ENCODE measurements around the gene ZNF222. TPM values are rescaled to one million over a fixed set of nuclear protein-coding genes. Genes with fewer than 3 reads are reported as not detected.

ZNF222 gene
- total RNA-seq, 1 donor from 2014 or later, result 1.7 TPM

DNA sequence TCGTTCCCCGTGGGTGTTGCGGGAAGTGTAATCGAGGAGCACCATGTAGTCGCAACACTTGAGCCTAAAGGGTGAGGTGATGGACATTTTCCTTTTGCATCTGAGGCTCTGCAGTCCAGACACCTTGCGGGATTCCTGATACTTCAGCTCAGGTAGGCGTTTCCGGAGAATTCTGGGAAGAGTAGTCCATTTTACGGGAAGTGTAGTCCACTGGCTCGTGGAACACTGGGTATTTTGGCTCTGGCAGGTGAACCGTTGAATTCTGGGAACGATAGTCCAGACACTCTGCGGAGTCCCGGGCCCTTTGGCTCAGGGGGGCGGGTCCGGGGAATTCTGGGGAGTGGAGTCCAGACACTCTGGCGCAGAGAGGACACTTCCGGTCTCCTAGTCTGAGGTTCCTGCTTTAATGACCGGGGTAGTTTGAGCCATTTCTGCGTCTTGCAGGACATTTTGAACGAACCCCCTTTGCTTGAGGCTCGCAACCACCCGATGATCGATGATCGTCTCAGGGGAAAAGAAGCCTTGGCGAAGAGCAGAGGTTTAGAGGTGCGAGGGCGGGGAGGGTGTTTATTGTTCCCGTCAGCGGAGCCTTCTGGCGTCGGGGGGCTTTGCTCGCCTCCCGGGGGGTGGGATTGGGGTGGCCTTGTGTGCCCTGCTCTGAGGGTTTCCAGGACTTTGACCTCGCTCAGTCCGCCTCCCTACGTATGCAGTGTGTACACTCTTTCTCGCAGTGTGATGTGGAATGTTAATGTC lies 26.6 kb downstream of the ZNF222 start, which contains the start of gene ZNF223:
ZNF223 (plus strand) TSS at position 387 of the 753 bp plus-strand sequence. CDS start 3,141 bp downstream, outside the sequence.
- no peaks in the 10 kb centered on the region for H3K27me3 ChIP-seq
- H3K36me3 ChIP-seq, result peaks cover 0 to 22% of the 10 kb centered on the region in 2 donors
- peaks cover 15% of the 10 kb centered on the region for H3K4me1 ChIP-seq
- DNase-seq (ENCODE audit: extremely low spot score in 2 of 2), result peak; percentile 93 to 97
- peak; percentile 65 to 99 for TF ChIP-seq POLR2AphosphoS5 (IDR thresholded peaks at IDR 0.05; ENCODE audit: insufficient read depth in 1 of 2, low read depth in 1 of 2)
- no peak for TF ChIP-seq POLR2A (IDR thresholded peaks at IDR 0.05)
- intact Hi-C loops (cut with DNase I), result no loop called here
- H3K9me3 ChIP-seq, result no peaks in the 10 kb centered on the region
- peak within 1 kb of the TSS; percentile 63 to 88 for H3K4me3 ChIP-seq
- peak within 1 kb of the TSS; percentile 75 for H3K27ac ChIP-seq

DNA sequence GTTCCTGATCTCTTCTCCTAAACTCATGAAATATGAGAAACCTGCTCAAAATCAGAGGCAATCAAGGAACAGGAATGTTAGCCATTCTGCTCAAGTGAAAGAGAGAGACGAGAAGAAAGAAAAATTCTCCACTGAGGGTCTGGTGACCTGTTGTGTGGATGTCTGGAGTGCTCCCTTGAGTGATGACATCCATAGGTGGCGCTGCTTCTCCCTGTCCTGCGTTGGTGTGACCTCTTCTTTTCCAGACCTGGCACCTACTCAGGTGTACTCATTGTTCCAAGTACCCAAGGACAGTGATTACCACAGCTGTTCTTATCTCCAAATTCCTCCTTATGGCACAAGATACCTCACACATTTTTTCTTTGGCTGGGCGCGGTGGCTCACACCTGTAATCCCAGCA lies 30.7 kb downstream of the ZNF222 start:
- no peak overlapping the region for H3K4me3 ChIP-seq
- H3K4me1 ChIP-seq, result peaks cover 15% of the 10 kb centered on the region
- peaks cover 0 to 55% of the 10 kb centered on the region in 2 donors for H3K36me3 ChIP-seq
- TF ChIP-seq POLR2AphosphoS5 (IDR thresholded peaks at IDR 0.05; ENCODE audit: insufficient read depth in 1 of 2, low read depth in 1 of 2) (no peak), POLR2A (IDR thresholded peaks at IDR 0.05) (no peak)
- TF ChIP-seq, protein P1, sequence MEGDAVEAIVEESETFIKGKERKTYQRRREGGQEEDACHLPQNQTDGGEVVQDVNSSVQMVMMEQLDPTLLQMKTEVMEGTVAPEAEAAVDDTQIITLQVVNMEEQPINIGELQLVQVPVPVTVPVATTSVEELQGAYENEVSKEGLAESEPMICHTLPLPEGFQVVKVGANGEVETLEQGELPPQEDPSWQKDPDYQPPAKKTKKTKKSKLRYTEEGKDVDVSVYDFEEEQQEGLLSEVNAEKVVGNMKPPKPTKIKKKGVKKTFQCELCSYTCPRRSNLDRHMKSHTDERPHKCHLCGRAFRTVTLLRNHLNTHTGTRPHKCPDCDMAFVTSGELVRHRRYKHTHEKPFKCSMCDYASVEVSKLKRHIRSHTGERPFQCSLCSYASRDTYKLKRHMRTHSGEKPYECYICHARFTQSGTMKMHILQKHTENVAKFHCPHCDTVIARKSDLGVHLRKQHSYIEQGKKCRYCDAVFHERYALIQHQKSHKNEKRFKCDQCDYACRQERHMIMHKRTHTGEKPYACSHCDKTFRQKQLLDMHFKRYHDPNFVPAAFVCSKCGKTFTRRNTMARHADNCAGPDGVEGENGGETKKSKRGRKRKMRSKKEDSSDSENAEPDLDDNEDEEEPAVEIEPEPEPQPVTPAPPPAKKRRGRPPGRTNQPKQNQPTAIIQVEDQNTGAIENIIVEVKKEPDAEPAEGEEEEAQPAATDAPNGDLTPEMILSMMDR (IDR thresholded peaks at IDR 0.05), result no peak
- no peaks in the 10 kb centered on the region for H3K9me3 ChIP-seq
- DNase-seq (ENCODE audit: extremely low spot score in 2 of 2), result no peak
- intact Hi-C loops (cut with DNase I), result no loop called here
- no peak overlapping the region for H3K27ac ChIP-seq
- no peaks in the 10 kb centered on the region for H3K27me3 ChIP-seq

DNA sequence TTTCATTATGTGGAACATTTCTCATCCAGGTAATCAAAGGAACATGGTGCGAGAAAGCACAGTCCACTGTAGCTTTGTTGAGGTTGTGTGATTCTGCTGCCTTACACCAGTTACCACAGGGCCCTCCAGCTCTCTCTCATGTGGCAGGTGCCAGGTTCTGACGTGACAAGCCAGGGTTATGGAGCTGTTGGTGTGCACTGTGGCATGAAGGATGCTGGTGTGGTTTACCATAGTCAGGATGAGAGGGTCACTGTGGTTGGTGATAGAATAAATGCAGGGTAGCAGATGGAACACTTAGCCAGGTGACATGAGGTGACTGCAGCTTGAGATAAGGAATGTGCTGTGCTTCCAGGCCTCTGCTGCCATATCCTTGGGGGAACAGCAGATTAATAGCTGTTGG lies 34.0 kb downstream of the ZNF222 start:
- no peak overlapping the region for H3K27ac ChIP-seq
- no peaks in the 10 kb centered on the region for H3K9me3 ChIP-seq
- H3K4me1 ChIP-seq, result no peaks in the 10 kb centered on the region
- no peak overlapping the region for H3K4me3 ChIP-seq
- H3K36me3 ChIP-seq, result peaks cover 0 to 86% of the 10 kb centered on the region in 2 donors
- intact Hi-C loops (cut with DNase I), result no loop called here
- no peak for DNase-seq (ENCODE audit: extremely low spot score in 2 of 2)
- no peak for TF ChIP-seq POLR2AphosphoS5 (IDR thresholded peaks at IDR 0.05; ENCODE audit: insufficient read depth in 1 of 2, low read depth in 1 of 2)
- TF ChIP-seq POLR2A (IDR thresholded peaks at IDR 0.05), result no peak
- TF ChIP-seq, protein P1 (IDR thresholded peaks at IDR 0.05), result no peak
- no peaks in the 10 kb centered on the region for H3K27me3 ChIP-seq

DNA sequence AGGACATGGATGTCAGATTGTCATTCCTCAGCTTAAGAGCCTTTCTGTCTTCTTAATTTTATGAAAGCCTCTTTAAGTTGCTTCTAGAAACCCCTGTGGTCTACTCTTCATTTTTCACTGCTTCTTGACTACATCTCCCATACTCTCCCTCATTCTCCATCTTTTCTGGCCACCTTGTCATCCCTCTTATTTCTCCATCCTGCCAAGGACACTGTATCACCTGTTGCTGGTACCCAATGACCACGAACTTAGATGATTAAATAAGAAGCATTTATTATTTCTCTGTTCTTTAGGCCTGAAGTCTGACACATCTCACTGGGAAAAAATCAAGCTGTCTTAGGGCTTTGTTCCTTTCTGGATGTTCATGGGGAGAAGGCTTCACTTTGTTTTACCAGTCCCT lies 35.9 kb downstream of the ZNF222 start:
- no peak overlapping the region for H3K4me3 ChIP-seq
- peaks cover 12% of the 10 kb centered on the region for H3K9me3 ChIP-seq

DNA sequence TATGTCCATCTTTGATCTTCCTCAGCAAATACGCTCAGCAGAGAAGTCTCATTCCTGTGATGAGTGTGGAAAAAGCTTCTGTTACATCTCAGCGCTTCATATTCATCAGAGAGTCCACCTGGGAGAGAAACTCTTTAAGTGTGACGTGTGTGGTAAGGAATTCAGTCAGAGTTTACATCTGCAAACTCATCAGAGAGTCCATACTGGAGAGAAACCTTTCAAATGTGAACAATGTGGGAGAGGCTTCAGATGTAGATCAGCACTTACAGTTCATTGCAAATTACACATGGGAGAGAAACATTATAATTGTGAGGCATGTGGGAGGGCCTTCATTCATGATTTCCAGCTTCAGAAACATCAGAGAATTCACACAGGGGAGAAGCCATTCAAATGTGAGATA lies 41.1 kb downstream of the ZNF222 start:
- Histone ChIP-seq H3K27me3 (no peaks in the 10 kb centered on the region), H3K27ac (no peak overlapping the region), H3K9me3 (peaks cover 29% of the 10 kb centered on the region), H3K4me1 (peaks cover 4% of the 10 kb centered on the region), H3K36me3 (peaks cover 0 to 61% of the 10 kb centered on the region in 2 donors), H3K4me3 (no peak overlapping the region)
- intact Hi-C loops (cut with DNase I), result no loop called here
- TF ChIP-seq, protein P1 (IDR thresholded peaks at IDR 0.05), result no peak
- TF ChIP-seq POLR2A (IDR thresholded peaks at IDR 0.05), result no peak
- TF ChIP-seq POLR2AphosphoS5 (IDR thresholded peaks at IDR 0.05; ENCODE audit: insufficient read depth in 1 of 2, low read depth in 1 of 2), result no peak
- DNase-seq (ENCODE audit: extremely low spot score in 2 of 2), result no peak

More for the DNA sequence above, 35.9 kb downstream of the ZNF222 start:
- H3K27me3 ChIP-seq, result no peaks in the 10 kb centered on the region
- H3K36me3 ChIP-seq, result peaks cover 0 to 86% of the 10 kb centered on the region in 2 donors
- H3K27ac ChIP-seq, result no peak overlapping the region
- TF ChIP-seq POLR2AphosphoS5 (IDR thresholded peaks at IDR 0.05; ENCODE audit: insufficient read depth in 1 of 2, low read depth in 1 of 2) (no peak), POLR2A (IDR thresholded peaks at IDR 0.05) (no peak)
- TF ChIP-seq, protein P1 (IDR thresholded peaks at IDR 0.05), result no peak
- no peaks in the 10 kb centered on the region for H3K4me1 ChIP-seq
- intact Hi-C loops (cut with DNase I), result no loop called here
- no peak for DNase-seq (ENCODE audit: extremely low spot score in 2 of 2)

Data from vagina (tissue), 2 donors.